Caco-2 (cell line): ENCODE results near the gene TRIM2. TPM values are rescaled to one million over a fixed set of nuclear protein-coding genes. Genes with fewer than 3 reads are reported as not detected.

Experiments used
- BruUV-seq: library from RNA; stranded (reverse); fragments of 400-500 nt; replicated peaks from 2 replicates; lab custom pipeline; 2021; lab: Mats Ljungman, UMichigan
- CTCF ChIA-PET: fragments of 300-600 bp; sonication (Branson Sonifier 250); formaldehyde crosslinking; loops from one replicate; lab custom pipeline; 2022; ENCODE audit warnings: antibody characterized with exemption; lab: Charles Lee
- POLR2A ChIA-PET: fragments of 300-600 bp; sonication (Branson Sonifier 250); formaldehyde crosslinking; loops from one replicate; lab custom pipeline; 2022; ENCODE audit warnings: antibody characterized with exemption; lab: Charles Lee
- DNase-seq, 2 experiments: peaks; one replicate each; pipeline versions ENCODE4 v3.0.0 to v3.0.0-alpha.2; 2020 to 2022
- H3K27me3 ChIP-seq: replicated peaks from 2 replicates; pipeline ENCODE4 v1.6.0; 2011; ENCODE audit warnings: low read length; ENCODE audit not compliant: control insufficient read depth, insufficient read depth
- H3K36me3 ChIP-seq: 2 replicates; pipeline ENCODE4 v1.5.1; 2011; ENCODE audit warnings: low read length; ENCODE audit not compliant: control insufficient read depth, insufficient read depth
- H3K4me1 ChIP-seq: fragments of 250-450 bp; sonication (Bioruptor Pico); 2 replicates; pipeline ENCODE4 v1.5.1; 2020; ENCODE audit warnings: mild to moderate bottlenecking
- H3K4me3 ChIP-seq: 2 replicates; pipeline ENCODE4 v1.5.1; 2011; ENCODE audit warnings: low read depth, mild to moderate bottlenecking, control low read depth, low read length
- H3K9me3 ChIP-seq: fragments of 250-450 bp; sonication (Bioruptor Pico); 2 replicates; pipeline ENCODE4 v1.5.1; 2020; ENCODE audit warnings: mild to moderate bottlenecking, moderate library complexity
- H3K27ac Mint-ChIP-seq: one replicate; pipeline ENCODE4 v1.8.0; 2022; ENCODE audit warnings: mixed read lengths; ENCODE audit not compliant: unreplicated experiment
- H3K27me3 Mint-ChIP-seq: one replicate; pipeline ENCODE4 v1.8.0; 2022; ENCODE audit warnings: mixed read lengths; ENCODE audit not compliant: insufficient read depth, unreplicated experiment
- H3K36me3 Mint-ChIP-seq: one replicate; pipeline ENCODE4 v1.8.0; 2022; ENCODE audit warnings: mild to moderate bottlenecking, mixed read lengths; ENCODE audit not compliant: insufficient read depth, unreplicated experiment
- H3K4me1 Mint-ChIP-seq: one replicate; pipeline ENCODE4 v1.8.0; 2022; ENCODE audit warnings: low read depth, mixed read lengths; ENCODE audit not compliant: unreplicated experiment
- H3K4me3 Mint-ChIP-seq: one replicate; pipeline ENCODE4 v1.8.0; 2022; ENCODE audit warnings: mild to moderate bottlenecking, moderate library complexity, mixed read lengths; ENCODE audit not compliant: unreplicated experiment
- H3K9me3 Mint-ChIP-seq: one replicate; pipeline ENCODE4 v1.8.0; 2022; ENCODE audit warnings: mixed read lengths; ENCODE audit not compliant: unreplicated experiment
- CTCF ChIP-seq, 2 experiments: fragments of 200-600 bp in 1 of 2; IDR thresholded peaks; 1 replicate in 1 of 2; 2 replicates in 1 of 2; pipeline versions ENCODE4 v1.5.1 to v1.8.0; 2011 to 2022; ENCODE audit warnings: antibody characterized with exemption in 1 of 2, control low read depth in 1 of 2, inconsistent platforms in 1 of 2, low read depth in 1 of 2, low read length in 1 of 2, mild to moderate bottlenecking in 1 of 2, moderate library complexity in 1 of 2; ENCODE audit not compliant: insufficient read depth in 1 of 2, severe bottlenecking in 1 of 2, unreplicated experiment in 1 of 2
- intact Hi-C: fragments of 100-400 bp; cut with micrococcal nuclease; formaldehyde crosslinking; loops from one replicate; pipeline ENCODE4 v1.10.0; 2022; ENCODE audit not compliant: unreplicated experiment
- total RNA-seq: library from RNA; stranded (reverse); gene quantifications from 2 replicates; pipeline ENCODE4 v1.2.3, GENCODE V29; 2022

The TRIM2 gene
- total RNA-seq, 1 experiment from 2014 or later, result 62.3 TPM

GRCh38 chr4:153375303-153375702 is 171.1 kb downstream of the TRIM2 start:
- Histone ChIP-seq H3K27me3 (no peaks in the 10 kb centered on the region), H3K4me1 (peaks cover 10% of the 10 kb centered on the region; the same call in 1 of the 2 replicates), H3K36me3 (no peaks in the 10 kb centered on the region), H3K9me3 (0 out of 2 replicates have a peak, but pooled peaks cover 2% of the 10 kb centered on the region), H3K4me3 (no peak overlapping the region)
- intact Hi-C loops, result no loop called here
- CTCF ChIA-PET, result no interaction called here
- TSS peak; percentile 9 for BruUV-seq
- TF ChIP-seq CTCF (IDR thresholded peaks at IDR 0.05; ENCODE audit: insufficient read depth in 1 of 2, low read depth in 1 of 2, low read length in 1 of 2, severe bottlenecking in 1 of 2, unreplicated experiment in 1 of 2), result no peak
- H3K27me3 Mint-ChIP-seq, result no peaks in the 10 kb centered on the region
- POLR2A ChIA-PET, result no interaction called here
- H3K9me3 Mint-ChIP-seq, result peaks cover 16% of the 10 kb centered on the region
- H3K4me3 Mint-ChIP-seq, result no peak overlapping the region
- no peaks in the 10 kb centered on the region for H3K4me1 Mint-ChIP-seq
- no peak for DNase-seq
- no peak overlapping the region for H3K27ac Mint-ChIP-seq
- H3K36me3 Mint-ChIP-seq, result peaks cover 17% of the 10 kb centered on the region

- no TSS peak for BruUV-seq
- H3K36me3 ChIP-seq, result no peaks in the 10 kb centered on the region
- H3K4me1 ChIP-seq, result 0 out of 2 replicates have a peak, but pooled peaks cover 4% of the 10 kb centered on the region
- Mint-ChIP-seq H3K27ac (no peak overlapping the region), H3K9me3 (no peaks in the 10 kb centered on the region), H3K4me1 (peaks cover 6% of the 10 kb centered on the region), H3K27me3 (no peaks in the 10 kb centered on the region), H3K36me3 (no peaks in the 10 kb centered on the region), H3K4me3 (no peak overlapping the region)
- DNase-seq, result no peak
- no peak overlapping the region for H3K4me3 ChIP-seq
- ChIA-PET CTCF (no interaction called here), POLR2A (no interaction called here)
- intact Hi-C loops, result no loop called here
- no peaks in the 10 kb centered on the region for H3K9me3 ChIP-seq
- H3K27me3 ChIP-seq, result no peaks in the 10 kb centered on the region
- no peak for TF ChIP-seq CTCF (IDR thresholded peaks at IDR 0.05; ENCODE audit: insufficient read depth in 1 of 2, low read depth in 1 of 2, low read length in 1 of 2, severe bottlenecking in 1 of 2, unreplicated experiment in 1 of 2)
Measured at GRCh38 chr4:153383131-153383530, 178.9 kb downstream of the TRIM2 start.

GRCh38 chr4:153384160-153384559 is 179.9 kb downstream of the TRIM2 start:
- no peak overlapping the region for H3K4me3 Mint-ChIP-seq
- H3K9me3 Mint-ChIP-seq, result no peaks in the 10 kb centered on the region
- no peak overlapping the region for H3K27ac Mint-ChIP-seq
- intact Hi-C loops, result no loop called here
- peaks cover 6% of the 10 kb centered on the region for H3K4me1 Mint-ChIP-seq
- H3K9me3 ChIP-seq, result no peaks in the 10 kb centered on the region
- H3K4me1 ChIP-seq, result 0 out of 2 replicates have a peak, but pooled peaks cover 5% of the 10 kb centered on the region
- no peak for DNase-seq
- no peaks in the 10 kb centered on the region for H3K36me3 ChIP-seq
- no peak overlapping the region for H3K4me3 ChIP-seq
- BruUV-seq, result no TSS peak
- CTCF ChIA-PET, result no interaction called here
- POLR2A ChIA-PET, result no interaction called here
- no peaks in the 10 kb centered on the region for H3K27me3 Mint-ChIP-seq
- no peaks in the 10 kb centered on the region for H3K36me3 Mint-ChIP-seq
- H3K27me3 ChIP-seq, result no peaks in the 10 kb centered on the region
- TF ChIP-seq CTCF (IDR thresholded peaks at IDR 0.05; ENCODE audit: insufficient read depth in 1 of 2, low read depth in 1 of 2, low read length in 1 of 2, severe bottlenecking in 1 of 2, unreplicated experiment in 1 of 2), result no peak
